GM21619 (cell line): ENCODE results near the gene CDH5.

Experiments
- ATAC-seq: cut with Tn5 transposase; IDR thresholded peaks from one replicate; pipeline ENCODE4 v1.9.1; 2021; ENCODE audit not compliant: unreplicated experiment

The CDH5 gene

GRCh38 chr16:66354034-66354909, 12.2 kb upstream of the CDH5 start:
- ATAC-seq, result no peak

GRCh38 chr16:66355526-66355925, 11.0 kb upstream of the CDH5 start:
- no peak for ATAC-seq

- ATAC-seq, result no peak
Observed at GRCh38 chr16:66357523-66357928, 9.0 kb upstream of the CDH5 start.

- no peak for ATAC-seq
Observed at GRCh38 chr16:66358231-66358630, 8.3 kb upstream of the CDH5 start.

DNA sequence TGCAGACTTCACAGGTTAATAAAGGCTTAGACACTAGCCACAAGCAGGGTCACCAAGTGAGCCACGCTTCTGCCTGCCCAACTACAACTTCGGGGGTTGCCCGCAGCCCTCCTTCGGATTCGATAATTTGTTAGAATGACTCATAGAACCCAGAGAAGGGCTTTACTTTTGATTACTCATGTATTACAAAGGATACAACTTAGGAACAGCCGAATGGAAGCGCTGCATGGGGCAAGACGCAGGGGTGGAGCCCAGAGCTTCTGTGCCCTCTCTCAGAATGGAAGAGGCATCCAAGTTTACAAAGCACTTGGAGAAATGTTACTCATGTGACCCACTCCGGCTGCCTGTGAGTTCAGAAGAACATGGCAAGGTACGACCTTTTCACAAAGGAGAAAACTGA, 7.5 kb upstream of the CDH5 start:
- ATAC-seq, result no peak

GRCh38 chr16:66359811-66360608, 6.5 kb upstream of the CDH5 start:
- ATAC-seq, result no peak

- ATAC-seq, result no peak
Observed at GRCh38 chr16:66360624-66361324, 5.7 kb upstream of the CDH5 start.

- no peak for ATAC-seq
Observed at GRCh38 chr16:66361604-66362135, 4.8 kb upstream of the CDH5 start.

DNA sequence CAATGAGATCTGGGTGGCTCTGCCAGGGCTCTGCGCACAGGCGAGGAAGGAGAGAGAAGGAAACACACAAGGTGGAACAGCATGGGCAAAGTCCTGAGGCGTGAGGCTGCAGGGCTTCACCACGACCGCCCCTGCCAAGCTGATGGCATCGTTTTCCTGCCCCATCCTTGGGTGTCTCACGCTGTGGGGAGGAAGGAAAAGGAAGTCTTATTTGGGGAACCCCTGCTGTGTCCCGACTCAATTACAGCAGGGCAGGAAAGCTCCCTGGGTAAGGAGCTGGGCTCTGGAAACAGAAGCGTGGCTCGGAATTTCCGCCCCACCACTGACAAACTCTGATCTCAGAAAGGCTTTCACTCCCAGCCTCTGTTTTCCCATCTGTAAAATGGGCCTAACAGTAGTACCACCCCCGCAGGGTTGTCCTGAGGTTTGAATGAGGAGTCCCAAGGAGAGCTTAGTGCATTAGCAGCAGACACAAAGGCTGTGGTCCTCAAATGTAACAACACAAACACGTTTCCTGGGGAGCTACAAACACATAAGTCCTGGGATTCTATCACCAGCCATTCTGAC, 3.2 kb upstream of the CDH5 start:
- no peak for ATAC-seq

- no peak for ATAC-seq
Observed at GRCh38 chr16:66364117-66364958, 2.2 kb upstream of the CDH5 start.

DNA sequence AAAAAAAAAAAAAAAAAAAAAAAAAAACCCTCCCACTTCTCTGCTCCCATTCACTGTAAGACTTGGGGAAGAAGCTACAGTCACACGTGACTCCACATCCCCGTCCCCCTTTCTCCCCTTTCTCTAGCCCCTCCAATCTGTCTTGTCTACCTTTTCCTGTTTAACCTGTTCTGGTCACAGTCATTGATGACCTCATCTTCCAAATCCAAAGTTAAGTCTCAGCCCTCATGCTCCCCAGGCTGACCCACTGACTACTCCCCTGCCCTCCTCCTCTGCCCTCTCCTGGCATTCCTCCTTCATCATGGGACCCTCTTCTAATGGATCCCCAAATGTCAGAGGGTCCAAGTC, 1.6 kb upstream of the CDH5 start:
- ATAC-seq, result no peak

DNA sequence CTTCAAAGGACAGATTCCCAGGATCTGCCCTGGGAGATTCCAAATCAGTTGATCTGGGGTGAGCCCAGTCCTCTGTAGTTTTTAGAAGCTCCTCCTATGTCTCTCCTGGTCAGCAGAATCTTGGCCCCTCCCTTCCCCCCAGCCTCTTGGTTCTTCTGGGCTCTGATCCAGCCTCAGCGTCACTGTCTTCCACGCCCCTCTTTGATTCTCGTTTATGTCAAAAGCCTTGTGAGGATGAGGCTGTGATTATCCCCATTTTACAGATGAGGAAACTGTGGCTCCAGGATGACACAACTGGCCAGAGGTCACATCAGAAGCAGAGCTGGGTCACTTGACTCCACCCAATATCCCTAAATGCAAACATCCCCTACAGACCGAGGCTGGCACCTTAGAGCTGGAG, 840 bp upstream of the CDH5 start:
- ATAC-seq, result no peak

- no peak for ATAC-seq
Observed at GRCh38 chr16:66367968-66368891, 1.7 kb downstream of the CDH5 start.

DNA sequence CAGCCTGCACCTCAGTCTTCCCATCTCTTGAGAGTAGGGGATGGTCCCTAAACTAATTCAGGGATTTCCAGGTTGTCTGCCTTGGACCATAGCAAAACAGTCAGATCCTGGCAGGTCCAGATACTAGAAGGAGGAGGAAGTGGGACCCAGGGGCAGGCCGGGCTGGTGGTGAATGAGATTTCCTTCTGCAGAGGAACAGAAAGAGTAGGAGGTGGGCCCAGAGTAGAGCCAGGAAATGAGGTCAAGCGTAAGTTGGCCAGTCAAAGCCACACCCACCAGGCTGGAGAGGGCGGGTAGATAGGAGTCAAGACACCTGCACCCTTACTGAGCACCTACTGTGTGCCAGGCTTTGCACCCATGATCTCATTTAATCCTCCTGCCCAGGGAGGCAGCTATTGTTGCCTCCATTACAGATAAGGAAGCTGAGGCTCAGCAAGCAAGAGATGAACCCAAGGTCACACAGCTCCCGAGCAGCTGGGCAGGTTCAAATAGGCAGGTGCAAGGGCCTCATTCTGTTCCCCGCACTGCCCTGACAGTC, 2.6 kb downstream of the CDH5 start:
- ATAC-seq, result no peak

DNA sequence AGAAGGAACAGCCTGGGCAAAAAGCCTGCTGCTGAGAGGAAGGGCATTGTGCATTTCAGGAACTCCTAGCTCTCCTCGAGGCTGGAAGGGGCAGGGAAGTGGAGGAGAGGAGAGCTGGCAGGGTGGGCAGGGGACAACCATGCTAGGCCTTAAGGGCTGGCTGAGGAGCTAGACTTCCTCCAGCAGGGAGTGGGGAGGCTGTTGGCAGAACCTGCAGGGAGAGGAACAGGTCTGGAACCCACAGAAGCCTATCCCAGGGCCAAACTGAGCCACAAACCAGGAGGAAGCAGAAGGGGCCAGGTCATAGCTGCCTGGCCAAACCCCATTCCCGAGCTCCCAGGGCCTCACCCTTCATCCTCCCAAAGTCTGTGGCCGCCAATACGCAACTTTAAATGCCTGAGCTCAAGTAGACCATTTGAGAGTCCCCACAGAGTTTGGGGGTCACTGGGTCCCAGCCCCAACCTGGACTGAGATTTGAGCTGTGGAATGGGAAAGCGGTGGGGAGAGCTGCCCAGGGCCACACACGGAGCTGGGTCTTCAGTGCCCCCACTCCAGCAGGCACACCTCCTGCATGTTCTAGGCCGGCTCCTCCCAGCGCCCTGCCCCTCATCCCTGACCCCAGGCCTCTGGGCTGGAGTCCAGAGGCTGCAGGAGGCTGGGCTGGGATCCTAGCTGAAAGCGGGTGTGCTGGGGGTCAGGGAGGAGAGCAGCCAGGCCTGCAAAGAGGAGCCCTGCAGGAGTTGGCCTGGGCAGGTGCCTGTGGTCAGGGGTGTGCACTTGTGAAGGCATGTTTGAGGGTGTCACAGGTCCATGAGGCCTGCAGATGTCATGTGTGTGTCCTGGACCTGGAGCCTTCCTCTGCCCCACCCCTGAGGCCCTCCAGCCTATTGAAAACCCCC, 4.5 kb downstream of the CDH5 start:
- ATAC-seq, result no peak

DNA sequence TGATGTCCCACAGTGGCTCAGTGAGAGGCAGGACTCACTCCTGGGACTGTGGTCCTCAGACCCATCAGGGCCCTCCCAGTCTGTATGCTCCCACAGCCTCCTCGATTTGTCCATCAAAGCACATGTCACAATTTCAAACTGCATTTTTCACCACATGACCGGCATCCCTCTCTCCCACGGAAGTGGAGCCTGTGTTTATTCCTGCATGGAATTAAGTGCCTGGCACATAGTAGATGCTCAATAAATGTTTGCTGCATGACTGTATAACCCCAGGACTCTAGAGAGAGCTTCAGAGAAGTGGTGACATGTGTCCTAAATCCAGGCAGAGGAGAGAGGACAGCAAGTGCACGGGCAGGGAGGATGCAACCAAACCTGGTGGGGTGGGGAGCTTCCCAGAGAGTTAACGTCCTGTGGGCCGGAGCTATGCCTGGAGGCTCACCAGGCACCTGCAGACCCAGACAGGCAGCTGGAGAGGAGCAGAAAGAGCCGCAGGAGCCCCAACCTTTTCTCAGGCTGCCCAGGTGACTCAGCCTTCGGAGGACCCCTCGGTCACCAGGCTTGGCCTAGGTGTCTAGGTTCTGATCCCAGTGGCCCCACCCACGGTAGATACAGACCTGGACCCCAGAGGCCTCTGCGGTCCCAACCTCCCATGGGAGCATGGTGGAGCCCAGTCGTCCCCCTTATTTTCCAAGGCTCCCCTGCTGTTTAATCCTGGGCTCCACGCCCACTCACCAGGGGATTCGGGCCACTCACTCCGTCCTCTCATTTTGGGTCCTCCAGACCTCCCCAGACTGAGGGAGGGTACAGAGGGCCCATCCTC, 5.8 kb downstream of the CDH5 start:
- ATAC-seq, result no peak

DNA sequence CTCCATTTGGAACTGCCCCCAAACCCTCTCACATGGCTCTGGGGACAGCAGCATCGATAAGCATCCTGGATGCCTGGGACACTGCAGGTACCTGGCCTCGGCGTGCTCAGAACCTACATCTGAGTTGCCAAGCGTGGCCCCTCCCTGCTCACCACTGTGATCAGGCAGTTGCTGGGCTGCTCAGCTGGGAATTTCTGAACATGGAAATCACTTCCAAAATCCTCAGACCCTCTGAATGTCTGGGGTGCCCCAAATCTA, 6.3 kb downstream of the CDH5 start:
- no peak for ATAC-seq
